GM18868 (cell line): Measurements from ENCODE around the gene ZNF579.

ENCODE experiments used
- ATAC-seq: cut with Tn5 transposase; IDR thresholded peaks from one replicate; pipeline ENCODE4 v1.9.1; 2021; ENCODE audit warnings: mild to moderate bottlenecking, moderate library complexity; ENCODE audit not compliant: unreplicated experiment

Gene ZNF579

DNA sequence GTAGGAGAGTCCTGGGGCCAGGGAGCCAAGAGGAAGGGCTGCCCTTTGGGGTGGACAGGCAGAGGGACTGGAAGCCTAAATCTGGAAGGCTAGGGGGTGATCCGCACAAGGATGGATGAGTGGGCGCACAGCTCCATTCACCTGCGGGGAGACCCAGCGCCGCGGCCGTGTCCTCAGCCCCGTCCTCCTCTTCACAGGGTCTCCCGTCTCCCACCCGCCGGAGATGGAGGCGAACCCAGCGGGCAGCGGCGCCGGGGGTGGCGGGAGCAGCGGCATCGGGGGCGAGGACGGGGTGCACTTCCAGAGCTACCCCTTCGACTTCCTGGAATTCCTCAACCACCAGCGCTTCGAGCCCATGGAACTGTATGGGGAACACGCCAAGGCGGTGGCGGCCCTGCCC lies 32.7 kb upstream of the ZNF579 start:
- ATAC-seq: no peak

DNA sequence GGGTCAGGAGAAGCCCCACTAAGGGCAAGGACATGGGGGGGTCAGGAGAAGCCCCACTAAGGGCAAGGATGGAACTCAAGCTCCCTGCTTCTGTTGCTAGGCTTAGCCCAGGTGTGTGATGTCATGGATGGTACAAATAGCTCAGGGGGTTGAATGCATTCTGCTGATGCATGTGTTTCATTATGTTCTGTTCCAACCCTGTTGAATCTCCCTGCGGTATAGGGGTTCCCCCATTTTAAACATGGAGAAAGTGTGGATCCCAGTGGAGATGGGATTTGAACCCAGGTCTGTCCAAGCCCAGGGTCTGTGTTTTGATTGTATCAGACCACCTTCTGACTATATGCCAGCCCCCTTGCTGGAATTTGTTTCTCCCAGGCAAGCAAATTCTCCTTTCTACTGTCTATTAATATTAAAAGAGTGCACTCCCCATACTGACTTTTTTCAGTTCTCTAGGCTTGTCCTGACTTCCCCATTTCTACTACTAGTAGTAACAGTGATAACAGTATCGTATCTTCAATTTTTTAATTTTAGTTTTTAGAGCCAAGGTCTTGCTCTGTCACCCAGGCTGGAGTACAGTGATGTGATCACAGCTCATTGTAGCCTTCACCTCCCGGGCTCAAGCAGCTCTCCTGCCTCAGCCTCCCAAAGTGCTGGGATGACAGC lies 31.5 kb upstream of the ZNF579 start:
- ATAC-seq: no peak

DNA sequence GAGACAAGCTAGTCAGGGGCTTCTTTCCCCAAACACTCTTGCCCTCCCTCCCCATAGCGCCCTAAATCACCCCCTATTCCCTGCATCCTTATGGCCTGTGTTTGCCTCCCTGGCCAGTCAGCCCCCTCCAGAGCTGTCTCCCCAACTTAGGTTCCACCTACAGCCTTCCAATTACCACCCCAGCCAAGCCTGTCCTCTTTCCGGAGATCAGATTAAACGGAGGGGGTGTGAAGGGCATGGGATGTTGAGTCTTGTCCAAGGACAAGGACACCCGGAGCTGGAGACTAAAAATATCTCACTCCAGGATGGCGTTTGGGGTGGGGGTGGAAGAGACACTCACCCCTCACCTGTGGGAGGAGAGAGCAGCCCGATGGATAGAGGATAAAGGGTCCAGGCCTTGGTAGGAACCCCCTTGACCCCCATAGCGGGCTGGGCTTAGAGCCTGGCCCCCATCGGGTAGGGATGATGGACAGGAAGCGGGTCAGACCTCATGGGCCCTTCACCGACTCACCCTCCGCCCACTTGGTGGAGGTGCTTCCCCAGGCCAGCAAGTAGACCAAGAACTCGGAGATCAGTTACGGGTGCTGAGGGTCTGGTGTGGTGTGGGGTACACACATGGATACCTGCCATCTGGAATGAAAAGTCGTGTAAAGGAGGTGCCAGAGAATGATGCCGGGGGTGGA lies 30.8 kb upstream of the ZNF579 start:
- ATAC-seq: no peak

DNA sequence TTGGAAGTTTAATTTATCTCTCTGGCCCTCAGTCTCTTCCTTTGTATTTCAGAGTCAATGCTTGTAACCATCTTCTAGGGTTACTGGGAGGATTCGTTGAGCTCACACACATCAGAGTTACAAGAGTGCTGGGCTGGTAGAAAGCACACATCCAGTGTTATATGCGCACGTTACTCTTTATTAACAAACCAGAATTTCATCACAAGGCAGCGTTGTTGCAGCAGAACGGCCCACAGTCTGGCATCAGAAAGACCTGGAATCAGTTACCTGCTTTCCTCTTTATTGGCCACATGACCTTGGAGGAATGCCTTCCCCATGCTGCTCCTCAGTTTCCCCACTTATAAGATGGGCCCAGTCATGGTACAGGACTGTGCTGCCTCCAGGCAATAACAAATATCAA lies 28.7 kb upstream of the ZNF579 start:
- ATAC-seq: no peak

DNA sequence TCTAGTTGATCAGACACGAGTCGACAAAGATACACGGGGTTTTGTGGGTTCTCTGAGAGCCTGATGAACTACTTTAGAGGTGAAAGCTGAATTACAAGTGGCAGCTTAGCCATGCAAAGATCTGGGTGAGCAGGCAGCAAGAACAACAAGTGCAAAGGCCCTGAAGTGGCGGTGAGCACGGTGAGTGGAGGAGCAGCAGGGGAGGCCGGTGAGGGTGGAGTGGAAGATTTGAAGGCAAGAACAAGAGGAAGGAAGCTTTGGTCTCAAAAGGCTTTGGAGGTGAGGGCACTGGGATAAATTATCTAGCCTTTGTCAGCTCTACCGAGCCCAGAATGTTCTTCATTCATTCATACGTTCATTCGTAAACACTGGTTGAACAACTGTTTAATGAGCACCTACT lies 26.2 kb upstream of the ZNF579 start:
- no peak for ATAC-seq

DNA sequence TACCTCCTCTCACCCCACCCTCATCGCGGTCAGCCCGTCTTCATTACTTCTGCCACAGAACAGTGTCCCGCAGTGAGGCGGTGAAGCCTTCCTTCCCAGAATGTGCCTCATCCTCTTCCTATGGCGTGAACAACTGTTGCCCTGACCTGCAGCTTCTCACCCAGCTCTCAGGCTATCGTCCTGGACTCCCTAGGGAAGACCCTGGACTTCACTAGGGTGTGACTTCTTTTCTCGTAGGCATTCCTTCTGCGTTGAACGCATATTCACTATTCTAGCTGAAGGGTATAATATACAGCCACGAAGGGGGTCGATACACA lies 25.8 kb upstream of the ZNF579 start:
- ATAC-seq: no peak

DNA sequence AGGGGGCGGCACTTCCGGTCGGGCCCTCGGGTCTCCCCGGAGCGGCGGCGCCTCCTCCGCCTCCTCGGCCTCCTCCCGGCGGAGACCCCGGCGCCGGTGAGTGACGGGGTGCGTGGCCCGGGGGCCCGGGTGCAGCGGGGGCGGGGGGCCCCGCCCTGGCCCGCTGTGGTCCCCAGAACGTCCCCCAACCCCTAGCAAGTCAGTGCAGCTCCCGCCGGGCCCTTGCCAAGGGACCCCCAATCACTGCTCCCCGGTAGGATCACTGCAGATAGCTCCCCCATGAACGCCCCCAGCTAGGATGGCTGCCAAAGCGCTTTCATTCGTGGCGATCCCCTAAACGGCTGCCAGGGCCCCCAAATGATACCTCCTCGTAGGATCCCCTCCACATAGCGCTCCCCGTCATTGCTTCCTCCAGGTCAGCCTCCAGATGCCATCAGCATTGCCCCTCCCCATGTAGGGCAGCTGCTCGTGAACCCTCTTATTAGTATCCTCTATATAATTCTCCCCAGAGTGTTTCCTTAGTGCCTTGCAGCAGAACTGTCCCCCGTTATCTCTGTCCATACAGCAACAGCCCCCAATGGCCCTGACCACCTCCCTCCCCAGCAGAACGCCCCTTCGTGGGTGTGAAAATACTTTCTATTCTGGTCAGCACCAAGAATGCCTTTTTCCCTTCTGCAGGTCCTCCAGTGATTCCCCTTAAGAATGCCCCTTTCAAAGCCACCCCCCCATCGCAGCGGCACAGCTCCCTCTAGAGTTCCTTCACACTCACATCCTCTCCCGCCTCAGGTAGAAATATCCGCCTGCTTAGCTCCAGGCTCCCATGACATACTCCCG lies 25.2 kb upstream of the ZNF579 start, which contains the start of gene ZNF865:
Gene ZNF865, plus strand, starts transcription at position 11 of the 834 bp plus-strand sequence. CDS start 7,972 bp downstream, outside the sequence.
- ATAC-seq: peak; percentile 34

DNA sequence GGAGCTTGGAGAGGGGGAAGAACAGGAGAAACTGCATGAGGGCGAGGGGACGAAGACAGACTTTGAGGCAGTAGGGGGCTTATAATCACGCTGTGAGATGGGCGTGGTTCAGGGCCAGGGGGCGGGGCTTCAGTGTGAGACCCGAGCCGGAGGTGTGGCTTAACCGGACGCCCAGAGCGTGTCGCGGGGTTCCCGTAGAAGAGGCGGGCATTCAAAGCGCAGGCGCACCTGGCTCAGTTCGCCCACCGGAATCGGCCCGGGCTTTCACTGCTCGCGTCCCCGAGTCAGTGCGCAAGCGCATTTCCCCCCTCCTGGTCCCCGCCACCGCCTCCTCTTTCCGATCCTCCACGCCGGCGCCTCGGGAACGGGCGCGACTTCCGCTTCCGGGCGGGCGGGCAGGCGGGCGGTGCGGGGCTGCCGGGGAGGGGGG lies 24.6 kb upstream of the ZNF579 start:
- ATAC-seq: peak; percentile 65

DNA sequence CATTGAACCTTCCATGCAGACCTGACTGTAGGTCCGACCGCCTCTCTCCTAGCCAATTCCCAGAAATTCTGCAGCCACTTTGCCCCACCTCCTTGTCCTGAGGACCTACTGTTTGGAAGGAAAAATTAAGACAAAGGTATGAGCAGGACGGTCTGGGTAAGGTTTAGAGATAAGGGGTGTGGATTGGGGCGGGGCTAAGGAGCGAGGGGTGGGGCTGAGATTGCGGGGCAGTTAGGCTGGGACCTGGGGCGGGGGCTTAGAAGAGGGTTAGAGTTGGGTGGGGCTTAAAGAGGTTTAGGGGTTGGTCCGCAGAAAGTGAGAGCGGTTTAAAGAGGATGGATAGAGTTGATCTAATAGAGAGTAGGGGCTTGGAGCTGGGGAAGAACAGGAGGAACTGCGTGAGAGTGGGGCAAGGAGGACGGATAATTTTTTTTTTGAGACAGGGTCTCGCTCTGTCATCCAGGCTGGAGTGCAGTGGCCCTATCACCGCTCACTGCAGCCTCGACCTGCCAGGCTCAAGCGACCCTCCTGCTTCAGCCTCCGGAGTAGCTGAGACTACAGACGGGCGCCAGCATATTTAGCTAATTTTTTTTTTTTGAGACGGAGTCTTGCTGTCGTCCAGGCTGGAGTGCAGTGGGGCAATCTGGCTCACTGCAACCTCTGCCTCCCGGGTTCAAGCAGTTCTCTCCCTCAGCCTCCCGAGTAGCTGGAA lies 23.1 kb upstream of the ZNF579 start:
- ATAC-seq: no peak

DNA sequence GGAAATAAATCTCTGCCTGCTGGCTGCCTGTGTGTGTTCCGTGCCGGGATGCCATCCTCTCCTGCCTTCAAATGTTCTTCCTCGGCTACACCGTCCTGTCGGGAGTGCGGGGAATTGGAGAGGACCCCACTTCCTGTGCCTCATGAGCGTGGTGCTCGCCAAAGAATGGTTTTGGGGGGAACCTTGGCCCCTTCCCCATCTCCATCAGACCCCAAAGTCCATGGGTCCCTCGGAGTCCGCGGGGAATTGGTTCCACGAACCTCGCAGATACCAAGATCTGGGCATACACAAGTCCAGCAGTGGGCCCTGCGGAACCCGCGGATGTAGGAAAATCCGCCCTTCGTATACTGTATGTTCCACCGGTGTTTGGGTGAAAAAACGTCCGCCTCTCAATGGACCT lies 22.5 kb upstream of the ZNF579 start:
- ATAC-seq: no peak

DNA sequence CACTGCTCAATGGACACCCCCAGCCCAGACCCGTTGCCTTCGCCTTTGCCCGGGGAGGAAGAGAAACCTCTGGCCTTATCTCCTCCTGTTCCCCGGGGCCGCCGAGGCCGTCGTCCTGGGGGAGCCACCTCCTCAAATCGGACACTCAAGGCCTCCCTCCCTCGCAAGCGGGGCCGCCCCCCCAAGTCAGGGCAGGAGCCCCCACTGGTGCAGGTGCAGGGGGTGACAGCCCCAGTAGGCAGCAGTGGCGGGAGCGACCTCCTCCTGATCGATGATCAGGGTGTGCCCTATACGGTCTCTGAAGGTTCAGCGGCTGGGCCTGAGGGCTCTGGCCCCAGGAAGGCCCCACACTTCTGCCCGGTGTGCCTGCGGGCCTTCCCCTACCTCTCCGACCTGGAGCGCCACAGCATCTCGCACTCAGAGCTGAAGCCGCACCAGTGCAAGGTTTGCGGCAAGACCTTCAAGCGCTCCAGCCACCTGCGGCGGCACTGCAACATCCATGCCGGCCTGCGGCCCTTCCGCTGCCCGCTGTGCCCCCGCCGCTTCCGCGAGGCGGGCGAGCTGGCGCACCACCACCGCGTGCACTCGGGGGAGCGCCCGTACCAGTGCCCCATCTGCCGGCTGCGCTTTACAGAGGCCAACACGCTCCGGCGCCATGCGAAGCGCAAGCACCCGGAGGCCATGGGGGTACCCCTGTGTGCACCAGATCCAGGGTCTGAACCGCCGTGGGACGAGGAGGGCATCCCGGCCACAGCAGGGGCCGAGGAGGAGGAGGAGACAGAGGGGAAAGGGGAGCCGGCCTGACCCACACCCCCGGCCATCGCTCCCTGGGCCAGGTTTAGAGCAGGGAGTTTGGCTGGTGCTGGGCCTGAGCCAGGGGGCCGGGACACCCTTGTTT lies 21.7 kb upstream of the ZNF579 start:
- no peak for ATAC-seq

DNA sequence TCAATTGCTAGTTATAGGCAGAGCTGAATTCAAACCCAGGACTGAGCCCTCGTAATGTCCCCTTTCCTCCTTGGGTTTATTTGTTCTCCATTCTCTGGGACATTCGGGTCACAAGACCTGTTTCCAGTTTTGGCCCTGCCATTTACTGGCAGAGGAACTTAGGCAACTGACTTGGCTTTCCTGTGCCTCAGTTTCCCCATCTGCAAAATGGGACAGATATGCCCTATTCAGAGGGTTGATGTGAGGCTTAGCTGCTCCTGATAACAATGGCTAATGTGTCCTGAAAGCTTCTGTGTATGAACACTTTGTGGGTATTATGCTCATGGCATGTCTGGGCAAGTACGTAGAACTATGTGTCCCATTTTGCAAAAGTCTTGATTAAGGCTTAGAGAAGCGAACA lies 20.4 kb upstream of the ZNF579 start:
- ATAC-seq: no peak

DNA sequence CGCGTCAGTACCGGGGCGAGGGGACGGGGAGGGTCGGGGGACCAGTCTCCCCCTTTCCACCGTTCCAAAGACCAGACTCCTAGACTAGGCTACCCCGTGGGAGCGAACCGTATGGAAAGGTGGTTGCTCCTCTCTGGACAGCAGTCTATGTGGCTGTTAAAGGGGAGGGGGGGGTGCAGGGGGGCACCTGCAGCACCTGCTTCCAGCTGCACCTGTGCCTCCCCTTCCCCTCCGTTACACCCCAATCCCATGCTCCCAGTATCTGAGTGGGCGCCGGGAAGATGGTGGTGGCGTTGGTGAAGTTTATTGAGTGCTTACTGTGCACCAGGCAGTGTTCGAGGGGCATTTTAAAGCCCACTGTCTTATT lies 20.0 kb upstream of the ZNF579 start:
- ATAC-seq: no peak

DNA sequence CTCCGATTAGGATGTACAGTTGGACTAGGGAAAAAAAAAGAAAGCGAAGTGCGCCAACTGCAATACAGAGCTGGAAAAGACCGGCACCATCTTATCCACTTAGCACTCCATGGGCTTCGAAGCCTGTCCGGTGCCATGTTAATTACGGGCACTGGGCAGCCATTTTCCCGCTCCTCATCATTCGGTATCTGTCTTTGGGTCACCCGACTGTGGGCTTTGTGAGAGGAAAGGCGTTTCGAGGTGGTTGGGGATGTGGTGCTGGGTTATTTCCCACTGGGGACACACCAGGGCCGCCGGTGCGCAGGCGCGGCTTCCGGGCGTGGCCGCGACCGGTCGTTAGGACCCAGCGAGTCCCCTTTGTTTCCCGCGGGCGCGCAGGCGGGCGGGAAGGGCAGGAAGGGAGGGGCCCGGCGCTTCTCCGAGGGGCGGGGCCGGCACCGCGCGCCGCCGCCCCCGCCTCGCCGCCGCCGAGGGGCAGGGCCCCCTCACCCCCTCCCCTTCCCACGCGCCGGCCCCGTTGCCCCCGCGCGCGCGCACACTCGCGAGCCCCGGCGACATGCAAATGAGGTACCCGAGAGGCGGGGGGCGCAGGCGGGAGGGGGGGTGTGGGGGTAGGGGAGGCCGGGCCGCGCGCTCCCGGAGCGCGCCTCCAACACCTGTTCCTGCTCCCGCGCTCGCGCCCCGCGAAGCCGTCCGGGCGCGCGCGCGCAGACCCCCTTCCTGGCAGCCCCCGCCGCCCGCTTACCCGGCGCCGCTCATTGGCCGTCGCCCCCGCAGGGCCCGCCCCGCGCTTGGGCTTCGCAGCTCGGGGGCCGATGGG lies 19.4 kb upstream of the ZNF579 start, which contains the start of gene ZNF524:
Gene ZNF524, plus strand, starts transcription at position 447 of the 820 bp plus-strand sequence. CDS start 1,825 bp downstream, outside the sequence.
- ATAC-seq: peak; percentile 47

DNA sequence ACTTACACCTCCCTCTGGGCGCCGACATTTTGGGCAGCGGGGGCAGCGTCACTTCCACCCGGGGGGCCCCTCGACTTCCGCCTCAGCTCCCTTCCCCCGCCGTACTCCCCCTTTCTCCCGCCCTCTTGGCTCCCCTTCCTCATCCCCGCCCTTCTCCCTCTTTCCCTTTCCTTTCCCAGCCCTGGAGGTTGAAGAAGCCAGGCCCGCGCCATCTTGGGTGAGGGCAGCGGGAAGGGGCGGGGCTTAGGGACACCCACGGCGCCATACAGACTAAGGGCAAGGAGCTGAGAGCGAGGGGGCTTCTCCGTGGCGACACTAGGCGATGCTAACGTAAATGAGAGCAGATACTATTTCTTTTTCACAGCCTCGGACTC lies 18.8 kb upstream of the ZNF579 start, which contains the start of gene FIZ1:
Gene FIZ1, minus strand, starts transcription at position 50 of the 374 bp plus-strand sequence. CDS start 1,652 bp downstream, outside the sequence.
- ATAC-seq: peak; percentile 47

DNA sequence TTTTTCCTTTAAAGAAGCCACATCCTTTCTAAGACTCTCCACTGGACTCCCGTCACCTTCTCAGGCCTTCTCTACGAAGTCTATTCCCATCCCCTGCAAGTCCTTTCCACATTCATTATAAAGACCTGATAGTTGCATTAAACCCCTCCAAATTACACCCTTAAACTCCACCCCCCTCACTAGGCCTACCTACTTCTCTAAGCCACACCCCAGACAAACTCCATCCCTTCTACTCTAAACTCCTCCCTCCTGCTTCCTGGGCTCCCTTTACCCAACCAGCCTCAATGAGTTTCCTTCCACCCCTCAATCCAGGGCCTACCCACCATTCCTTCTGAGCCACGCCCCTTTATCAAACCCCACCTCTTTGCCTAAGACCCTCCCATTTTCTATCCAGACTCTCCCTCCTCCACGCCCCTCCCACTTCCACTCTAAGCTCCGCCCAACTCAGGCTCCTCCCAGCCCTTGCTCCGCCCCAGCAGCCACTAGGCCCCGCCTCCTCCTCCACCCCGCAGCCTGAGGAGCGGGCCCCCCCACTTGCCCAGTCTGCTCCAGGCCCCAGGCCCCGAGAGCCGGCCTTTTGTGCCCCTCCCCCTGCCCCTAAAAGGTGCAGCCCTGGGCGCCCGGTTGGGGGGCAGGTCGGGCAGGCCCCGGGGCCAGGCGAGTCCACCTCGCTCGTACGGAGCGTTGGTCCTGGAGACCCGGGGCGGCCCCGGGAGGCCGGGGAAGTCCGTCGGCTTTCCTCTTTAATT lies 18.2 kb upstream of the ZNF579 start:
- ATAC-seq: peak; percentile 48

DNA sequence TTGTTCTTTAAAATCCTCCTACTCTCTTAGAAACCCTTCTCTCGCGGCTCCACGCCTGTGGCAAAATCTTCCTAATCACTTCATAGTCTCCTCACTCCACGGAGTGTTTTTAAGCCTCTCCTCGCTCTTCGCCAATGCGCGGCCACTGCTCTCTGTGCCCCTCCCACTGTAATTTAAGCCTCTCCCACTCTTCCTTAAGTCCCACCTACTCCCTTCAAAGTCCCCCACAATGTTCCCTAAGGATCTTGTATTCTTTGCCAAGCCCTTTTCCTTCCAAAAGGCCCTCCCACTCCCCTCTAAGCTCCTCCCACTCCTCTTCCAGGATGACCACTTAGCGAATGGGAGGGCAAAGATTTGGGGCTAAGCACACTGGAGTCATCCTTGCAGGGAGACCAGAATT lies 17.4 kb upstream of the ZNF579 start:
- ATAC-seq: no peak

DNA sequence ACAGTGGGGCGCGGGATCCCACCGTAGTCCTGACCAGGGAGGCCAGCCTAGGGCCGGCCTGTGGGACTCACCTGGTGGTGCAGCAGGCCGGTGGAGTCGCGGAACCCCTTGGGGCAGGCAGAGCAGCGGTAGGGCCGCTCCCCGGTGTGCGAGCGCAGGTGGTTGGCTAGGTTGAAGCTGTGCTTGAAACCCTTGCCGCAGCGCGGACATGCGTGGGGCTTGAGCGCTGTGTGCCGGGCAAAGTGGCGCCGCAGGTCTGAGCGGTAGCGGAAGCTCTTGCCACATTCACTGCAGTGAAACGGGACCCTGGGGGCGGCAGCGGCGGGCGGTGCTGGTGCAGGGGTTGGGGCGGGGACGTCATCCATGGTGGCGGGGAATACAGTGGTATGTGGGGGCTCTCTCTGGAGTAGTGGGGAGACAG lies 16.9 kb upstream of the ZNF579 start:
- ATAC-seq: no peak
